ENCODE results near the gene PKP1. TPM values are rescaled to one million over a fixed set of nuclear protein-coding genes. Genes with fewer than 3 reads are reported as not detected.

Gene PKP1
- total RNA-seq, 1 experiment from 2014 or later = 0.30 TPM

Other genes starting within 250 kb of the PKP1 start
- gene CACNA1S, start 171.1 kb upstream of the PKP1 start, total RNA-seq (2022) = not detected in 2 replicates
- gene ASCL5, start 156.3 kb upstream of the PKP1 start, total RNA-seq (2022) = not detected in 2 replicates
- gene TMEM9, start 129.0 kb upstream of the PKP1 start, total RNA-seq (2022) = 67.2 and 71.7 TPM in 2 replicates
- gene IGFN1, start 92.7 kb upstream of the PKP1 start, total RNA-seq (2022) = 0.05 and 0.26 TPM in 2 replicates
- gene TNNT2, start 94.2 kb downstream of the PKP1 start, total RNA-seq (2022) = 0.37 and 0.61 TPM in 2 replicates
- gene LAD1, start 115.8 kb downstream of the PKP1 start, total RNA-seq (2022) = 21.4 and 40.9 TPM in 2 replicates
- gene TNNI1, start 138.2 kb downstream of the PKP1 start, total RNA-seq (2022) = 0.05 TPM in 1 of 2 replicates, not detected in the other
- gene PHLDA3, start 185.7 kb downstream of the PKP1 start, total RNA-seq (2022) = 169 and 204 TPM in 2 replicates
- gene CSRP1, start 223.6 kb downstream of the PKP1 start, total RNA-seq (2022) = 263 and 358 TPM in 2 replicates

Measured in MCF 10A (cell line).